Gastrocnemius medialis (tissue), 4 donors: ENCODE measurements around the gene ANGEL2.

ENCODE experiments used
- CTCF ChIP-seq, 5 experiments: fragments of 450-650 bp in 3 of 5; fragments of 200-600 bp in 2 of 5; sonication (generic) in 2 of 5; IDR thresholded peaks in 4 of 5; conservative IDR thresholded peaks in 1 of 5; 1 replicate in 4 of 5; 2 replicates in 1 of 5; pipeline ENCODE4 v1.5.1; 2016 to 2019; ENCODE audit warnings: antibody characterized with exemption in 5 of 5, mild to moderate bottlenecking in 3 of 5, moderate library complexity in 3 of 5
- POLR2A ChIP-seq, 2 donors: fragments of 450-650 bp; IDR thresholded peaks; one replicate each; pipeline ENCODE4 v1.6.1; 2017; ENCODE audit warnings: antibody characterized with exemption in 2 of 2, mild to moderate bottlenecking in 2 of 2, moderate library complexity in 2 of 2

- peak in 1 of 5 experiments; percentile 9 for TF ChIP-seq CTCF (IDR thresholded peaks at IDR 0.05 in 4 of 5, conservative IDR thresholded peaks at IDR 0.05 in 1 of 5)
- TF ChIP-seq POLR2A (IDR thresholded peaks at IDR 0.05) = no peak
These were observed 47.9 kb downstream of the ANGEL2 start for GRCh38 chr1:212967801-212968200.
